ENCODE results near the gene TMED5.
"Not testable (repeated sequence)": the region's sequence is repeated elsewhere in the genome, so short reads cannot be mapped to it uniquely, and the experiment has no call there.

The TMED5 gene

GRCh38 chr1:93179886-93180722 is at the start of gene TMED5:
Gene TMED5, minus strand, starts transcription at chr1:93180413. Its CDS starts 171 bp downstream, at chr1:93180242.
- FAIRE-seq, result peak; percentile 17

- FAIRE-seq, result no peak
Measured at GRCh38 chr1:93223023-93223675, 42.9 kb upstream of the TMED5 start.

- no peak for FAIRE-seq
Measured at GRCh38 chr1:93221913-93222312, 41.7 kb upstream of the TMED5 start.

GRCh38 chr1:93220716-93221115 is 40.5 kb upstream of the TMED5 start:
- not testable (repeated sequence) for FAIRE-seq

GRCh38 chr1:93219443-93219842 is 39.2 kb upstream of the TMED5 start:
- FAIRE-seq, result no peak

GRCh38 chr1:93215322-93215721 is 35.1 kb upstream of the TMED5 start:
- no peak for FAIRE-seq

GRCh38 chr1:93207211-93207610 is 27.0 kb upstream of the TMED5 start:
- no peak for FAIRE-seq

- no peak for FAIRE-seq
Measured at GRCh38 chr1:93206567-93206954, 26.3 kb upstream of the TMED5 start.

GRCh38 chr1:93205892-93206566 is 25.8 kb upstream of the TMED5 start:
- FAIRE-seq, result peak; percentile 9

GRCh38 chr1:93200714-93201113 is 20.5 kb upstream of the TMED5 start:
- FAIRE-seq, result no peak

- no peak for FAIRE-seq
Measured at GRCh38 chr1:93200086-93200620, 19.9 kb upstream of the TMED5 start.

GRCh38 chr1:93199150-93199549 is 18.9 kb upstream of the TMED5 start:
- FAIRE-seq, result no peak

- FAIRE-seq, result no peak
Measured at GRCh38 chr1:93196591-93196990, 16.4 kb upstream of the TMED5 start.

- no peak for FAIRE-seq
Measured at GRCh38 chr1:93194231-93194990, 14.2 kb upstream of the TMED5 start.

- FAIRE-seq, result no peak
Measured at GRCh38 chr1:93190432-93190831, 10.2 kb upstream of the TMED5 start.

- FAIRE-seq, result peak; percentile 5
Measured at GRCh38 chr1:93186667-93187066, 6.5 kb upstream of the TMED5 start.

GRCh38 chr1:93180723-93181613 is 755 bp upstream of the TMED5 start, which contains the start of gene CCDC18:
Gene CCDC18, plus strand, starts transcription at chr1:93180724. Its CDS starts 2,638 bp downstream, at chr1:93183362.
- FAIRE-seq, result no peak

GRCh38 chr1:93178418-93178817 is 1.8 kb downstream of the TMED5 start:
- no peak for FAIRE-seq

GRCh38 chr1:93177991-93178390 is 2.2 kb downstream of the TMED5 start:
- FAIRE-seq, result no peak

- FAIRE-seq, result not testable (repeated sequence)
Measured at GRCh38 chr1:93174638-93175037, 5.6 kb downstream of the TMED5 start.

- no peak for FAIRE-seq
Measured at GRCh38 chr1:93172778-93173177, 7.4 kb downstream of the TMED5 start.
